Hepatocyte (in vitro differentiated cells): ENCODE measurements around the gene GAA. TPM values are rescaled to one million over a fixed set of nuclear protein-coding genes. Genes with fewer than 3 reads are reported as not detected.
A peak's percentile ranks its signal among the peaks of the same experiment; 100 is the strongest.

Experiments used
- DNase-seq: peaks from one replicate; pipeline ENCODE4 v3.0.0-alpha.2; 2016; ENCODE audit warnings: low spot score
- H2AFZ ChIP-seq: fragments of 200-600 bp; sonication (generic); 2 replicates; pipeline ENCODE4 v1.6.0; 2016; ENCODE audit warnings: antibody characterized with exemption, mild to moderate bottlenecking
- H3K27ac ChIP-seq: fragments of 200-600 bp; sonication (generic); 2 replicates; pipeline ENCODE4 v1.5.1; 2016; ENCODE audit warnings: mild to moderate bottlenecking
- H3K27me3 ChIP-seq: fragments of 200-600 bp; sonication (generic); 2 replicates; pipeline ENCODE4 v1.6.1; 2016
- H3K36me3 ChIP-seq: fragments of 200-600 bp; sonication (generic); replicated peaks from 2 replicates; pipeline ENCODE4 v1.5.1; 2016; ENCODE audit warnings: low read depth; ENCODE audit not compliant: insufficient read depth
- H3K4me1 ChIP-seq: fragments of 200-600 bp; sonication (generic); 2 replicates; pipeline ENCODE4 v1.5.1; 2016; ENCODE audit warnings: mild to moderate bottlenecking, moderate library complexity; ENCODE audit not compliant: insufficient read depth
- H3K4me2 ChIP-seq: fragments of 200-600 bp; sonication (generic); 2 replicates; pipeline ENCODE4 v1.6.0; 2016
- H3K4me3 ChIP-seq: fragments of 200-600 bp; sonication (generic); 2 replicates; pipeline ENCODE4 v1.5.1; 2016; ENCODE audit warnings: mild to moderate bottlenecking
- H3K79me2 ChIP-seq: fragments of 200-600 bp; sonication (generic); 2 replicates; pipeline ENCODE4 v1.6.0; 2017; ENCODE audit warnings: mild to moderate bottlenecking
- H3K9me2 ChIP-seq: fragments of 200-600 bp; sonication (generic); replicated peaks from 2 replicates; pipeline ENCODE4 v1.6.0; 2017; ENCODE audit warnings: mild to moderate bottlenecking; ENCODE audit not compliant: insufficient read depth
- H3K9me3 ChIP-seq: fragments of 200-600 bp; sonication (generic); 2 replicates; pipeline ENCODE4 v1.5.1; 2016; ENCODE audit warnings: low read depth, mild to moderate bottlenecking
- H4K20me1 ChIP-seq: fragments of 200-600 bp; sonication (generic); 2 replicates; pipeline ENCODE4 v1.6.0; 2016; ENCODE audit warnings: mild to moderate bottlenecking; ENCODE audit not compliant: insufficient read depth, poor library complexity, severe bottlenecking
- EZH2 ChIP-seq: fragments of 200-600 bp; sonication (generic); IDR thresholded peaks from 2 replicates; pipeline ENCODE4 v1.6.1; 2016; ENCODE audit warnings: antibody characterized with exemption, mild to moderate bottlenecking, borderline replicate concordance
- EZH2phosphoT487 ChIP-seq: fragments of 200-600 bp; sonication (generic); IDR thresholded peaks from one replicate; pipeline ENCODE4 v1.6.1; 2018; ENCODE audit warnings: antibody characterized with exemption, mild to moderate bottlenecking, low read depth, moderate library complexity; ENCODE audit not compliant: unreplicated experiment, severe bottlenecking
- WGBS: methylation state at CpG from one replicate; pipeline ENCODE4 v1.1.6; 2016; ENCODE audit warnings: low lambda C conversion rate; ENCODE audit errors: missing lambda C conversion rate; 5-methylcytosine and 5-hydroxymethylcytosine counted together
- polyA plus RNA-seq: library from polyadenylated mRNA; unstranded; fragments of >200 nt; fragmentation: Nextera tagmentation; extraction: Ambion mirVana; gene quantifications from 2 replicates; pipeline ENCODE4 v1.2.1, GENCODE V29; 2016
- total RNA-seq: library from RNA; depleted of rRNA; stranded (reverse); fragments of >200 nt; gene quantifications from 2 replicates; pipeline ENCODE4 v1.2.3, GENCODE V29; 2014
- TF ChIP-seq, protein P1 (sequence below): fragments of 200-600 bp; sonication (generic); IDR thresholded peaks from 2 replicates; pipeline ENCODE4 v1.5.1; 2016; ENCODE audit warnings: antibody characterized with exemption, mild to moderate bottlenecking; ENCODE audit not compliant: poor library complexity

The GAA gene
- total and polyA plus RNA-seq, 2 experiments from 2014 or later = 37.1 to 43.1 TPM

DNA sequence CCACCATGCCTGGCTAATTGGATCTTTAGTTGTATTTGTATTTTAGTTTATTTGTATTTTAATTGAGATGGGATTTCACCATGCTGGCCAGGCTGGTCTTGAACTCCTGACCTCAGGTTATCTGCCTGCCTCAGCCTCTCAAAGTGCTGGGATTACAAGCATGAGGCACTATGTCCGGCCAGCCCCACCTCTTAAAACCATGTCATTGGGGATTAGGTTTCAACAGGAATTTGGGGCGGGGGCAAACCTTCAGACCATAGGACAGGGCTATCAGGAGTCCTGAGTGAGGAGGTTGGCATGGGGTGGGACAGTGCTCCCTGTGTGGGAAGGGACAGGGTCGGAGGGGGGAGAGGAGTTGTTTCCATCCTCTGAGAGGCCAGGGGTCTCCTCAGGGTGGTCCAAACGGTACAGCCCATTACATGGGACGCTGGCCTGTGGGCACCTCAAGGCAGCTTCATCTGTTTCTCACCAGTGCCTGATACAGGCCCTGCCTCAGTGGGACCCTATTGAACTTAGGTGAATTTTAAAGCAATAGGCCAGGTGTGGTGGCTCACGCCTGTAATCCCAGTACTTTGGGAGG is 21.6 kb downstream of the GAA start:
- no peaks in the 10 kb centered on the region for H3K9me3 ChIP-seq
- H3K27me3 ChIP-seq = no peaks in the 10 kb centered on the region
- H3K27ac ChIP-seq = no peak overlapping the region
- H3K4me2 ChIP-seq = no peak overlapping the region
- H3K79me2 ChIP-seq = no peaks in the 10 kb centered on the region
- no peak for DNase-seq
- H3K4me3 ChIP-seq = no peak overlapping the region
- no peaks in the 10 kb centered on the region for H3K4me1 ChIP-seq
- H3K9me2 ChIP-seq = no peaks in the 10 kb centered on the region
- TF ChIP-seq EZH2 = no peak
- WGBS = 91% methylated on average over 6 of the region's 6 CpGs
- no peaks in the 10 kb centered on the region for H4K20me1 ChIP-seq
- no peaks in the 10 kb centered on the region for H3K36me3 ChIP-seq
- no peak overlapping the region for H2AFZ ChIP-seq

DNA sequence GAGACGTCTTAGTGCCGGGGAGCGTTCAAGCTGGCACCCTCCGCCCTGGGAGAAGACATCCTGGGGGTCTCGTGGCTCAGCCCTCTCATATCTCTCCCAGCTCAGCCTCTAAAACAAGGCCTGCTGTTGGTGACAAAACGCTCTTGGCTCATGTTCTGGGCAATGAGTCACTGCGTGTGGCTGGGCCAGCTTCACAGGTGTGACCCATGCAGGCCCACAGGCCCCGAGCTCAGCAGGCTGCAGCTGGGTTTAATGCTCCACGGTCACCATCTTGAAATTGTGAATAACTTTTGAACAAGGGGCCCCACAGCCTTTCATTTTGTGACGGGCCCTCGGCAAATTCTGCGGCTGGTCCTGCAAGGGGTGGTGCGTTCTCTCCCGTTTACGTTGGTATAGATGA is 22.4 kb downstream of the GAA start:
- Histone ChIP-seq H3K79me2 (no peaks in the 10 kb centered on the region), H3K9me2 (no peaks in the 10 kb centered on the region), H3K9me3 (no peaks in the 10 kb centered on the region), H3K36me3 (no peaks in the 10 kb centered on the region), H4K20me1 (no peaks in the 10 kb centered on the region), H3K4me2 (no peak overlapping the region), H2AFZ (no peak overlapping the region), H3K4me1 (no peaks in the 10 kb centered on the region), H3K27ac (no peak overlapping the region), H3K27me3 (no peaks in the 10 kb centered on the region), H3K4me3 (no peak overlapping the region)
- DNase-seq = no peak
- TF ChIP-seq, protein P1, sequence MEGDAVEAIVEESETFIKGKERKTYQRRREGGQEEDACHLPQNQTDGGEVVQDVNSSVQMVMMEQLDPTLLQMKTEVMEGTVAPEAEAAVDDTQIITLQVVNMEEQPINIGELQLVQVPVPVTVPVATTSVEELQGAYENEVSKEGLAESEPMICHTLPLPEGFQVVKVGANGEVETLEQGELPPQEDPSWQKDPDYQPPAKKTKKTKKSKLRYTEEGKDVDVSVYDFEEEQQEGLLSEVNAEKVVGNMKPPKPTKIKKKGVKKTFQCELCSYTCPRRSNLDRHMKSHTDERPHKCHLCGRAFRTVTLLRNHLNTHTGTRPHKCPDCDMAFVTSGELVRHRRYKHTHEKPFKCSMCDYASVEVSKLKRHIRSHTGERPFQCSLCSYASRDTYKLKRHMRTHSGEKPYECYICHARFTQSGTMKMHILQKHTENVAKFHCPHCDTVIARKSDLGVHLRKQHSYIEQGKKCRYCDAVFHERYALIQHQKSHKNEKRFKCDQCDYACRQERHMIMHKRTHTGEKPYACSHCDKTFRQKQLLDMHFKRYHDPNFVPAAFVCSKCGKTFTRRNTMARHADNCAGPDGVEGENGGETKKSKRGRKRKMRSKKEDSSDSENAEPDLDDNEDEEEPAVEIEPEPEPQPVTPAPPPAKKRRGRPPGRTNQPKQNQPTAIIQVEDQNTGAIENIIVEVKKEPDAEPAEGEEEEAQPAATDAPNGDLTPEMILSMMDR = no peak
- TF ChIP-seq EZH2phosphoT487 (no peak), EZH2 (no peak)
- WGBS = 86% methylated on average over 15 of the region's 15 CpGs

DNA sequence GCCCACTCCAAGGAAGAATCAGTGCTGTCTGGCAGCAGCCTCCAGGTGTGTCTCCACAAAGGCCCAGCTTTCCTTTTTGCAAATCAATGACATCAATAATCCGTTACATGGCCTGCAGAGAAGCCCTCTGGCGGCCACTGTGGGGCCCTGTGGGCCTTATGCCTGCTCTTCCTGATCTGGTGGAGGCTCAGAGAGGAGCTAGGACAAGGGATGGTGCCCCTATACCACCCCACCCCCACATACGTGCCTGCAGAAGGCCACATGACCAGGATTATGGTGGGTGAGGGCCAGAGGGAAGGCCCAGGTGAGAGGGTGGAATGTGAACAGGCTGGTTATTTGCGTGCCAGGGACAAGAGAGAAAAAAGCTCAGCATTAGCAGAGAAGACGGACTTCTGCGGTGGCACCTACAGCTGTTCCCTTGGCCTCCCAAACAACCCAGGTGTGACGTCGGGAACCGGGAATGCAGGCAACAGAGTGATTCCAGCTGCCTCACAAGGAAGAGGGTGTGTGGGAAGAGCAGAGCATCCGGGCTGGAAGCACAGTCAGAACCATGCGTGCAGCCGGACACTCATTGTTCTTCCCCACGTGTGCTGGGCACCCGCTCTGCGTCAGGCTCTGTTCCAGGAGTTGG is 23.1 kb downstream of the GAA start:
- peak; percentile 72 for DNase-seq
- H3K4me2 ChIP-seq = no peak overlapping the region
- no peaks in the 10 kb centered on the region for H3K9me2 ChIP-seq
- WGBS = 62% methylated on average over 15 of the region's 15 CpGs
- TF ChIP-seq EZH2 (no peak), EZH2phosphoT487 (no peak)
- TF ChIP-seq, protein P1 = peak; percentile 41
- no peaks in the 10 kb centered on the region for H3K9me3 ChIP-seq
- H4K20me1 ChIP-seq = no peaks in the 10 kb centered on the region
- no peaks in the 10 kb centered on the region for H3K36me3 ChIP-seq
- H3K27me3 ChIP-seq = no peaks in the 10 kb centered on the region
- H3K4me1 ChIP-seq = no peaks in the 10 kb centered on the region
- peak overlapping the region; percentile 39 for H3K27ac ChIP-seq
- H3K79me2 ChIP-seq = no peaks in the 10 kb centered on the region
- H3K4me3 ChIP-seq = no peak overlapping the region
- H2AFZ ChIP-seq = no peak overlapping the region

DNA sequence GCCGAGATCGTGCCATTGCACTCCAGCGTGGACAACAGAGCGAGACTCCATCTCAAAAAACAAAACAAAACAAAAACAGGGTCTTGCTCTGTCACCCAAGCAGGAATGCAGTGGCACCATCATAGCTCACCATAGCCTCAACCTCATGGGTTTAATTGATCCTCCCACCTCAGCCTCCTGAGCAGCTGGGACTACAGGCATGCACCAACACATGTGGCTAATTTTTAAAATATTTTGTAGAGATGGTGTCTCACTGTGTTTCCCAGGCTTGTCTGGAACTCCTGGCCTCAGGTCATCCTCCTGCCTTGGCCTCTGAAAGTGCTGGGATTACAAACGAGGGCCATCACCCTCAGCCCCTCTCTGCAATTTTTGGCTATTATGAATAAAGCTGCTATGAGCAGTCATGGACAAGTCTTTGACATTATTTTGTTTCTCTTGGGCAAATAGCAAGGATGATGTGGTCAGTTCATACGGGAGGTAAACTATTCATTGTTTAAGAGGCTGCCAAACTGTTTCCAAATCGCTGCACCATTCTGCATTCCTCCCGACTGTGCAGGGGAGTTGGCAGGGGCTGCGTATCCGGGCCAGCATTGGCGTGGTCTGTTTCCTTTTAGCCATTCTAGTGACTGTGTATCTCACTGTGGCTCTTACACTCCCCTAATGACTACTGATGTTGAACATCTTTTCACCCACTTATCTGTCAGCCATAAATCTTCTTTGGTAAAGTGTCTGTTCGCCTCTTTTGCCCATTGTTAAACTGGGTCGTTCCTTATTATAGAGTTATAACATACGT is 24.5 kb downstream of the GAA start:
- Histone ChIP-seq H3K79me2 (no peaks in the 10 kb centered on the region), H3K27ac (no peak overlapping the region), H4K20me1 (no peaks in the 10 kb centered on the region), H3K4me1 (no peaks in the 10 kb centered on the region), H3K4me3 (no peak overlapping the region), H3K27me3 (no peaks in the 10 kb centered on the region), H3K9me2 (no peaks in the 10 kb centered on the region), H2AFZ (no peak overlapping the region), H3K9me3 (no peaks in the 10 kb centered on the region), H3K4me2 (no peak overlapping the region), H3K36me3 (no peaks in the 10 kb centered on the region)
- TF ChIP-seq EZH2phosphoT487 = no peak
- TF ChIP-seq, protein P1 = no peak
- no peak for TF ChIP-seq EZH2
- DNase-seq = no peak
- 77% methylated on average over 14 of the region's 14 CpGs for WGBS
